Measurements from ENCODE around the gene RHBDF1. TPM values are rescaled to one million over a fixed set of nuclear protein-coding genes. Genes with fewer than 3 reads are reported as not detected.
A peak's percentile ranks its signal among the peaks of the same experiment; 100 is the strongest.

The RHBDF1 gene
- total RNA-seq, 2 experiments from 2014 or later = 0.61 TPM; not detected in 1

GRCh38 chr16:85407-85782 lies 13.0 kb upstream of the RHBDF1 start:
- H3K9me3 Mint-ChIP-seq = no peaks in the 10 kb centered on the region
- no peak for TF ChIP-seq CTCF (IDR thresholded peaks at IDR 0.05)
- peaks cover 32% of the 10 kb centered on the region for H3K4me1 Mint-ChIP-seq (ENCODE audit: low read depth)
- peak overlapping the region; percentile 92 for H3K27ac Mint-ChIP-seq
- POLR2A ChIA-PET = interaction anchor here (0.7 to 3.2 kb wide), 7 partner anchors 8 to 47 kb away, joined by 3 to 7 read pairs (median 3); no protein-coding TSS in a partner anchor
- no peak for ATAC-seq
- peaks cover 25% of the 10 kb centered on the region for H3K36me3 Mint-ChIP-seq (ENCODE audit: low read depth)
- intact Hi-C loops (cut with micrococcal nuclease) = no loop called here
- no peak overlapping the region for H3K4me3 Mint-ChIP-seq
- CTCF ChIA-PET = interaction anchor here (0.9 to 7.1 kb wide), 5 partner anchors 10 to 32 kb away, joined by 4 to 55 read pairs (median 5); no protein-coding TSS in a partner anchor
- no peaks in the 10 kb centered on the region for H3K27me3 Mint-ChIP-seq
- no peak for DNase-seq

GRCh38 chr16:84718-85406 lies 12.4 kb upstream of the RHBDF1 start:
- Mint-ChIP-seq H3K9me3 (no peaks in the 10 kb centered on the region), H3K27me3 (no peaks in the 10 kb centered on the region), H3K27ac (peak overlapping the region; percentile 92), H3K4me3 (peak overlapping the region; percentile 14), H3K4me1 (ENCODE audit: low read depth) (peaks cover 36% of the 10 kb centered on the region), H3K36me3 (ENCODE audit: low read depth) (peaks cover 29% of the 10 kb centered on the region)
- CTCF ChIA-PET = interaction anchor here (0.9 to 7.1 kb wide), 7 partner anchors 9 to 32 kb away, joined by 3 to 55 read pairs (median 4); partner anchors contain the start of gene RHBDF1
- POLR2A ChIA-PET = interaction anchor here (0.7 to 3.2 kb wide), 10 partner anchors 8 to 1337 kb away, joined by 3 to 7 read pairs (median 4); no protein-coding TSS in a partner anchor
- ATAC-seq (peak; percentile 91), DNase-seq (peak; percentile 92)
- intact Hi-C loops (cut with micrococcal nuclease) = no loop called here
- no peak for TF ChIP-seq CTCF (IDR thresholded peaks at IDR 0.05)

GRCh38 chr16:83781-84615 lies 11.6 kb upstream of the RHBDF1 start:
- Mint-ChIP-seq H3K4me1 (ENCODE audit: low read depth) (peaks cover 43% of the 10 kb centered on the region), H3K36me3 (ENCODE audit: low read depth) (peaks cover 33% of the 10 kb centered on the region), H3K9me3 (no peaks in the 10 kb centered on the region), H3K27ac (peak overlapping the region; percentile 92), H3K4me3 (peak overlapping the region; percentile 31), H3K27me3 (no peaks in the 10 kb centered on the region)
- intact Hi-C loops (cut with micrococcal nuclease) = no loop called here
- TF ChIP-seq CTCF (IDR thresholded peaks at IDR 0.05) = no peak
- ChIA-PET CTCF (interaction anchor here (1.5 to 7.1 kb wide), 5 partner anchors 8 to 23 kb away, joined by 3 to 55 read pairs (median 5); partner anchors contain the start of gene RHBDF1), POLR2A (interaction anchor here (0.8 to 3.2 kb wide), 8 partner anchors 10 to 1337 kb away, joined by 3 to 7 read pairs (median 4); partner anchors contain the start of gene POLR3K)
- DNase-seq (peak; percentile 70), ATAC-seq (peak; percentile 17)

GRCh38 chr16:83060-83603 lies 10.7 kb upstream of the RHBDF1 start:
- H3K4me3 Mint-ChIP-seq = no peak overlapping the region
- TF ChIP-seq CTCF (IDR thresholded peaks at IDR 0.05) = no peak
- peak overlapping the region; percentile 46 for H3K27ac Mint-ChIP-seq
- POLR2A ChIA-PET = interaction anchor here (0.9 to 3.2 kb wide), 5 partner anchors 8 to 30 kb away, joined by 3 to 7 read pairs (median 3); partner anchors contain the start of gene POLR3K
- ATAC-seq = no peak
- CTCF ChIA-PET = interaction anchor here (1.5 to 7.1 kb wide), 4 partner anchors 10 to 24 kb away, joined by 3 to 55 read pairs (median 24); partner anchors contain the start of gene RHBDF1
- peaks cover 46% of the 10 kb centered on the region for H3K4me1 Mint-ChIP-seq (ENCODE audit: low read depth)
- intact Hi-C loops (cut with micrococcal nuclease) = no loop called here
- H3K9me3 Mint-ChIP-seq = no peaks in the 10 kb centered on the region
- no peaks in the 10 kb centered on the region for H3K27me3 Mint-ChIP-seq
- DNase-seq = no peak
- H3K36me3 Mint-ChIP-seq (ENCODE audit: low read depth) = peaks cover 31% of the 10 kb centered on the region
